Measurements from ENCODE around the gene FAM118B.

The FAM118B gene

DNA sequence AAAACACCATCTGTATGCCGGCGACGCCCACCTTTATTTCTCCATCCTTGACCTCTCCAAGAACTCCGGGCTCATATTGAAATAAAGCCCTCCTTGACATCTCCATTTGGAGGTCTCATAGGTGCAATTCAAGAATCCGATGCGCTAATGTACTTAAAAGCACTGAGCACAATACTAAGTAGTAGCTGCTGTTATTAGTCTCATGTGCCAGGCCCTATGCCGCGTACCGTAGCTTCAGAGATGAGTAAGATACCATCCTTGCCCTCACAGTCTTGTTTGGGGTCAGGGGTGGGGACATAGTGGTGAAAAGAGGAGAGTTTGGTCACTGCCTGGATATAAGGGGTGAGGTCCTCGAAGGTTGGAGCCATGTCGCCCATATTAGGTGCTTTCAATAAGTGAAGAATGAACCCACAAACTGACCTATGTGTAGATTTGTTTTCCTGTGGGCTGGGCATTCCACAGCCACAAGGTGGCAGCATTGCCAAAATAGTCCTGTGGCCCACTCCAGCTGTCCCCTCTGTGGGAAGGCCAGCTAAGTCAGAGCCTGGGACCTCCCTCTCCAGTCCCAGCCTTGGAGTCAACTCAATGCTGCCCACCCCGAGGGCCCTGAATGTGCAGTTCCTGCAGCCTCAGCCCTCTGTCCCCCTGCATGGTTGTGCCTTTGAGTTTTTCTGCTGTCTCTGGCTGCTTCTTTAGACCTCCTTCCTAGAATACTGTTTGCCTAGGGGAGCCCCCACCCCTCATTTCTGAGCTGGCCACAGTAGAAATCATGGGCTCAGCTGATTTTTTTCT lies 98.8 kb downstream of the FAM118B start:
- DNase-seq (ENCODE audit: low read depth in 2 of 2): no peak

DNA sequence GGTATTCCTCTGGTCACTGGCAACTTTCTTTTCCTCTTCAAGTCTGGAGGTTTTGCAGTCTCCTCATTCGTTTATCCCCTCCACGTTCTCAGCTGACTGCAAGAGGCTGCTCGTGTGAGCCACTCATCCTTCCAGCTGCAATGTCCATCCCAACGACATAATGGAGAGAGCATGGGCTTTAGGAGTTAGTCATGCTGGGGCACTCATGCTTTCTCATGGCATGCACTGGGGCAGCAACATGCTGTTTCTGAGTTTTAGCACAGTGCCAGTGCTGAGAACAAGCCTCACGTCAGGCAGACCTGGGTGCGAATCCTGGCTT lies 99.4 kb downstream of the FAM118B start:
- no peak for DNase-seq (ENCODE audit: low read depth in 2 of 2)

DNA sequence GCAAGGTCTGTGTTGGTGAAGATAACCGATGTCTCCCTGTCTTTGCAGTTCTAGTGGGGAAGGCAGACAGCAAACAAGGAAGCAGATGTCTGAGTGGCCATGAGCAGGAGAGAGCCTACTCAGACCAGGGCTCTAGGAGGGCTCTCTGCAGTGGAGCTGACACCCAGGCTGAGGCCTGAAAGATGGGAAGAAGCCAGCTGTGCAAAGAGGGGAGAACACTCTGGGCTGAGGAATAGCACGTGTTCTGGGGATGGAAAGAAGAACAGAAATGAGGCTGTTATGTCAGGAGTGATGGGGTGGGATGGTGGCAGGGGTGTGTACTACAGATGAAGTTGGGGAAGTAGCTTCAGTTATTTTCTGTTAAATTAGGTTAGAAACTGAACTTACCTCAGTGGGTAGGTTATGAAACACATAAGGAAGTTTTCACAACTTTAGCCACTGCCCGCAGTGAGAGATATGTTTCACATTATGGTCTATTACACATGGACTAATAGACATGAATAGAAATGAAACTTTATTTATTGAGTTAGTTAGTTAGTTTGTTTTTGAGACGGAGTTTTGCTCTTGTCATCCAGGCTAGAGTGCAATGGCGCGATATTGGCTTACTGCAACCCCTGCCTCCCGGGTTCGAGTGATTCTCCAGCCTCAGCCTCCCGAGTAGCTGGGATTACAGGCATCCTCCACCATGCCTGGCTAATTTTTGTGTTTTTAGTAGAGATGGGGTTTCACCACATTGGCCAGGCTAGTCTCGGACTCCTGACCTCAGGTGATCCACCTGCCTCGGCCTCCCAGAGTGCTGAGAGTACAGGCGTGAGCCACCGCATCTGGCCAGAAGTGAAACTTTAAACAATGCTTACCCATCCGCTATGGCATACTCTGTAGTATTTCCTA lies 100.1 kb downstream of the FAM118B start:
- DNase-seq (ENCODE audit: low read depth in 2 of 2): no peak
